ENCODE results near the gene CWC27. TPM values are rescaled to one million over a fixed set of nuclear protein-coding genes. Genes with fewer than 3 reads are reported as not detected.

CWC27 gene
- total and polyA plus RNA-seq, 2 of the 13 experiments (the other 11 are each of a cell fraction or from before 2014, with no cell fraction given), result 21.1 to 25.7 TPM

DNA sequence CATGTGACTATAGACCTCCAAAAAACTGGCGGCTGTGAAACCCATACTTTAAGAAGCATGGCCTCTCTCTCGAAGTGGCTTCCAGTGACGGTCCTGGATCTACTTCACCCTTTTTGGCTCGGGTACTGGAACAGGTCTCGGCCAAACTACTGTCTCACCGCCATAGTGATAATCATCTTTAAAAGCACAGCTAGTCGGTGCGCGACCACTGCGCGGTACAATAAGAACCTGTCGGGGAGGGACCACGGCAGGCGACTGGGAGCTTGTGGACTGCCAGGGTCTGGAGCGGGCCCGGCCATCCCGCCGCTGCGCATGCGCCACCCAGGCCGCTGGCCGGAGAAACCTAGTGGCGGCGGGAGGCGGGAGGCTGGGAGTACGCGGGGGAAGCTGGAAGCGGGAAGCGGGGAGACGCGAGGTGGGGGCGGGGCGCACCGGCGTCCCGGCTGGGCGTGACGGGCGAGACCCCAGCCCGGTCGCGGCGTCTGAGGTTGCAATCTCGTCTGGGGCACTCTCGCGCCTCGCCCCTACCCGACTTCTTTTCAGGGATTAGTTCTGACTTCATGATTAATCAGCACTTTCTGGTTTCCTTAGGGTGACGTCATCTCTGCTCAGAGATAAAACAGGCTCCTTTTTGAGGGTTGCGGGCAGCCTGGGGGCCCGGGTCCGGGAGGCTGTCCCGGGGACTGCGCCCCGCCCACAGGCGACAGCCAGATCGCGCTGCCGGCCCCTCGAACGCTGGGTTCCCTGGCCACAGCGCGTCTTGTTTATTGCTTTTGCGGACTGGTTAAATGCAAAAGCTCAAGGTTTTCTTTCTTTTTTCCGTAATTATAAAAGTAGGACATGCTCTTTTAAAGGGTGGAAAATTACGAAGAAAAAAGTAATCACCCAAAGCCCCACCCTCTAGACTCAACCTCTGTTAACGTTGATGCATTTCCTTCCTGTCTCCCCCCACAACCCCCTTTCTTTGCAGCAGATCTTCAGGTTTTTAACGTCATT, 266.8 kb downstream of the CWC27 start (continued):
- TF ChIP-seq, protein P1, sequence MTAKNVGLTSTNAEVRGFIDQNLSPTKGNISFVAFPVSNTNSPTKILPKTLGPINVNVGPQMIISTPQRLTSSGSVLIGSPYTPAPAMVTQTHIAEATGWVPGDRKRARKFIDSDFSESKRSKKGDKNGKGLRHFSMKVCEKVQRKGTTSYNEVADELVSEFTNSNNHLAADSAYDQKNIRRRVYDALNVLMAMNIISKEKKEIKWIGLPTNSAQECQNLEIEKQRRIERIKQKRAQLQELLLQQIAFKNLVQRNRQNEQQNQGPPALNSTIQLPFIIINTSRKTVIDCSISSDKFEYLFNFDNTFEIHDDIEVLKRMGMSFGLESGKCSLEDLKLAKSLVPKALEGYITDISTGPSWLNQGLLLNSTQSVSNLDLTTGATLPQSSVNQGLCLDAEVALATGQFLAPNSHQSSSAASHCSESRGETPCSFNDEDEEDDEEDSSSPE (CRISPR knock-in tag; IDR thresholded peaks at IDR 0.05), result peak; percentile 81
- TF ChIP-seq IKZF4 (CRISPR knock-in tag; IDR thresholded peaks at IDR 0.05; ENCODE audit: borderline replicate concordance, low read depth, not compliant biosample characterization) (peak; percentile 58), SNAI1 (CRISPR knock-in tag; IDR thresholded peaks at IDR 0.05; ENCODE audit: borderline replicate concordance) (no peak), TBX2 (CRISPR knock-in tag; IDR thresholded peaks at IDR 0.05; ENCODE audit: borderline replicate concordance) (peak; percentile 71; the same call in 1 of the 2 replicates), ZNF263 (CRISPR knock-in tag; IDR thresholded peaks at IDR 0.05) (no peak), SRY (CRISPR knock-in tag; IDR thresholded peaks at IDR 0.05) (no peak), HOXA3 (CRISPR knock-in tag; IDR thresholded peaks at IDR 0.05) (peak; percentile 52; the same call in 1 of the 2 replicates), ATF1 (CRISPR knock-in tag; IDR thresholded peaks at IDR 0.05) (no peak), ZNF552 (CRISPR knock-in tag; IDR thresholded peaks at IDR 0.05; ENCODE audit: borderline replicate concordance) (no peak; the same call in 1 of the 2 replicates), HMGA1 (CRISPR knock-in tag; conservative IDR thresholded peaks at IDR 0.05) (no peak), TAF1 (CRISPR knock-in tag; IDR thresholded peaks at IDR 0.05) (peak; percentile 48), REL (CRISPR knock-in tag; conservative IDR thresholded peaks at IDR 0.05) (no peak)
- TF ChIP-seq, protein P2, sequence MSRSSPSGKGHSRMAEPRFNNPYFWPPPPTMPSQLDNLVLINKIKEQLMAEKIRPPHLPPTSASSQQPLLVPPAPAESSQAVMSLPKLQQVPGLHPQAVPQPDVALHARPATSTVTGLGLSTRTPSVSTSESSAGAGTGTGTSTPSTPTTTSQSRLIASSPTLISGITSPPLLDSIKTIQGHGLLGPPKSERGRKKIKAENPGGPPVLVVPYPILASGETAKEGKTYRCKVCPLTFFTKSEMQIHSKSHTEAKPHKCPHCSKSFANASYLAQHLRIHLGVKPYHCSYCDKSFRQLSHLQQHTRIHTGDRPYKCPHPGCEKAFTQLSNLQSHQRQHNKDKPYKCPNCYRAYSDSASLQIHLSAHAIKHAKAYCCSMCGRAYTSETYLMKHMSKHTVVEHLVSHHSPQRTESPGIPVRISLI (CRISPR knock-in tag; IDR thresholded peaks at IDR 0.05; ENCODE audit: borderline replicate concordance), result no peak
- TF ChIP-seq, protein P3, sequence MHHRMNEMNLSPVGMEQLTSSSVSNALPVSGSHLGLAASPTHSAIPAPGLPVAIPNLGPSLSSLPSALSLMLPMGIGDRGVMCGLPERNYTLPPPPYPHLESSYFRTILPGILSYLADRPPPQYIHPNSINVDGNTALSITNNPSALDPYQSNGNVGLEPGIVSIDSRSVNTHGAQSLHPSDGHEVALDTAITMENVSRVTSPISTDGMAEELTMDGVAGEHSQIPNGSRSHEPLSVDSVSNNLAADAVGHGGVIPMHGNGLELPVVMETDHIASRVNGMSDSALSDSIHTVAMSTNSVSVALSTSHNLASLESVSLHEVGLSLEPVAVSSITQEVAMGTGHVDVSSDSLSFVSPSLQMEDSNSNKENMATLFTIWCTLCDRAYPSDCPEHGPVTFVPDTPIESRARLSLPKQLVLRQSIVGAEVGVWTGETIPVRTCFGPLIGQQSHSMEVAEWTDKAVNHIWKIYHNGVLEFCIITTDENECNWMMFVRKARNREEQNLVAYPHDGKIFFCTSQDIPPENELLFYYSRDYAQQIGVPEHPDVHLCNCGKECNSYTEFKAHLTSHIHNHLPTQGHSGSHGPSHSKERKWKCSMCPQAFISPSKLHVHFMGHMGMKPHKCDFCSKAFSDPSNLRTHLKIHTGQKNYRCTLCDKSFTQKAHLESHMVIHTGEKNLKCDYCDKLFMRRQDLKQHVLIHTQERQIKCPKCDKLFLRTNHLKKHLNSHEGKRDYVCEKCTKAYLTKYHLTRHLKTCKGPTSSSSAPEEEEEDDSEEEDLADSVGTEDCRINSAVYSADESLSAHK (CRISPR knock-in tag; IDR thresholded peaks at IDR 0.05; ENCODE audit: borderline replicate concordance), result no peak
- TF ChIP-seq, protein P4, sequence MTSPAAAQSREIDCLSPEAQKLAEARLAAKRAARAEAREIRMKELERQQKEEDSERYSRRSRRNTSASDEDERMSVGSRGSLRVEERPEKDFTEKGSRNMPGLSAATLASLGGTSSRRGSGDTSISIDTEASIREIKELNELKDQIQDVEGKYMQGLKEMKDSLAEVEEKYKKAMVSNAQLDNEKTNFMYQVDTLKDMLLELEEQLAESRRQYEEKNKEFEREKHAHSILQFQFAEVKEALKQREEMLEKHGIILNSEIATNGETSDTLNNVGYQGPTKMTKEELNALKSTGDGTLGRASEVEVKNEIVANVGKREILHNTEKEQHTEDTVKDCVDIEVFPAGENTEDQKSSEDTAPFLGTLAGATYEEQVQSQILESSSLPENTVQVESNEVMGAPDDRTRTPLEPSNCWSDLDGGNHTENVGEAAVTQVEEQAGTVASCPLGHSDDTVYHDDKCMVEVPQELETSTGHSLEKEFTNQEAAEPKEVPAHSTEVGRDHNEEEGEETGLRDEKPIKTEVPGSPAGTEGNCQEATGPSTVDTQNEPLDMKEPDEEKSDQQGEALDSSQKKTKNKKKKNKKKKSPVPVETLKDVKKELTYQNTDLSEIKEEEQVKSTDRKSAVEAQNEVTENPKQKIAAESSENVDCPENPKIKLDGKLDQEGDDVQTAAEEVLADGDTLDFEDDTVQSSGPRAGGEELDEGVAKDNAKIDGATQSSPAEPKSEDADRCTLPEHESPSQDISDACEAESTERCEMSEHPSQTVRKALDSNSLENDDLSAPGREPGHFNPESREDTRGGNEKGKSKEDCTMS (CRISPR knock-in tag; conservative IDR thresholded peaks at IDR 0.05), result no peak
- TF ChIP-seq, protein P5, sequence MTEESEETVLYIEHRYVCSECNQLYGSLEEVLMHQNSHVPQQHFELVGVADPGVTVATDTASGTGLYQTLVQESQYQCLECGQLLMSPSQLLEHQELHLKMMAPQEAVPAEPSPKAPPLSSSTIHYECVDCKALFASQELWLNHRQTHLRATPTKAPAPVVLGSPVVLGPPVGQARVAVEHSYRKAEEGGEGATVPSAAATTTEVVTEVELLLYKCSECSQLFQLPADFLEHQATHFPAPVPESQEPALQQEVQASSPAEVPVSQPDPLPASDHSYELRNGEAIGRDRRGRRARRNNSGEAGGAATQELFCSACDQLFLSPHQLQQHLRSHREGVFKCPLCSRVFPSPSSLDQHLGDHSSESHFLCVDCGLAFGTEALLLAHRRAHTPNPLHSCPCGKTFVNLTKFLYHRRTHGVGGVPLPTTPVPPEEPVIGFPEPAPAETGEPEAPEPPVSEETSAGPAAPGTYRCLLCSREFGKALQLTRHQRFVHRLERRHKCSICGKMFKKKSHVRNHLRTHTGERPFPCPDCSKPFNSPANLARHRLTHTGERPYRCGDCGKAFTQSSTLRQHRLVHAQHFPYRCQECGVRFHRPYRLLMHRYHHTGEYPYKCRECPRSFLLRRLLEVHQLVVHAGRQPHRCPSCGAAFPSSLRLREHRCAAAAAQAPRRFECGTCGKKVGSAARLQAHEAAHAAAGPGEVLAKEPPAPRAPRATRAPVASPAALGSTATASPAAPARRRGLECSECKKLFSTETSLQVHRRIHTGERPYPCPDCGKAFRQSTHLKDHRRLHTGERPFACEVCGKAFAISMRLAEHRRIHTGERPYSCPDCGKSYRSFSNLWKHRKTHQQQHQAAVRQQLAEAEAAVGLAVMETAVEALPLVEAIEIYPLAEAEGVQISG (CRISPR knock-in tag; IDR thresholded peaks at IDR 0.05), result peak; percentile 52; the same call in 1 of the 2 replicates
- TF ChIP-seq, protein P6, sequence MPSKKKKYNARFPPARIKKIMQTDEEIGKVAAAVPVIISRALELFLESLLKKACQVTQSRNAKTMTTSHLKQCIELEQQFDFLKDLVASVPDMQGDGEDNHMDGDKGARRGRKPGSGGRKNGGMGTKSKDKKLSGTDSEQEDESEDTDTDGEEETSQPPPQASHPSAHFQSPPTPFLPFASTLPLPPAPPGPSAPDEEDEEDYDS (CRISPR knock-in tag; IDR thresholded peaks at IDR 0.05), result no peak
